GM21360 (cell line): ENCODE data around the gene SLC30A9.
A peak's percentile ranks its signal among the peaks of the same experiment; 100 is the strongest.

Source experiments
- ATAC-seq: cut with Tn5 transposase; IDR thresholded peaks from one replicate; pipeline ENCODE4 v1.9.1; 2021; ENCODE audit warnings: mild to moderate bottlenecking, moderate library complexity; ENCODE audit not compliant: unreplicated experiment

SLC30A9 gene

GRCh38 chr4:41998019-41998418, 7.7 kb downstream of the SLC30A9 start:
- ATAC-seq: no peak

DNA sequence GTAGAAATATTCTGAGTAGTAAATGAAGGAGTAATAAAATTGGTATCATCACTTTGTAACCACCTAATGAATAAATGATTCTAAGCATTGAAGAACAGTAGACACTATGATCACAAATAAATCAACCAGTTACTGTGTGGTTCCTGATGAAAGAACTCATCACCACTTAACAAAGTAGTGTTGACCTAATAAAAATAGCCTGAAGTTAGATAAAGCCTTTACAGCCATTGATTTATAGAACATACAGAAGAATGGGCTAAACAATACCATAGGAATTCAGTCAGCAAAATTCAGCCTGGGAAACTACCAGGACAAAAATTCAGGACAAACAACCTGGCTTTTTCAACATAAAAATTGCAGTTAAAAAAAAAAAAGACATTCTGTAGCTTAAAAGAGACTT, 9.0 kb downstream of the SLC30A9 start:
- no peak for ATAC-seq

DNA sequence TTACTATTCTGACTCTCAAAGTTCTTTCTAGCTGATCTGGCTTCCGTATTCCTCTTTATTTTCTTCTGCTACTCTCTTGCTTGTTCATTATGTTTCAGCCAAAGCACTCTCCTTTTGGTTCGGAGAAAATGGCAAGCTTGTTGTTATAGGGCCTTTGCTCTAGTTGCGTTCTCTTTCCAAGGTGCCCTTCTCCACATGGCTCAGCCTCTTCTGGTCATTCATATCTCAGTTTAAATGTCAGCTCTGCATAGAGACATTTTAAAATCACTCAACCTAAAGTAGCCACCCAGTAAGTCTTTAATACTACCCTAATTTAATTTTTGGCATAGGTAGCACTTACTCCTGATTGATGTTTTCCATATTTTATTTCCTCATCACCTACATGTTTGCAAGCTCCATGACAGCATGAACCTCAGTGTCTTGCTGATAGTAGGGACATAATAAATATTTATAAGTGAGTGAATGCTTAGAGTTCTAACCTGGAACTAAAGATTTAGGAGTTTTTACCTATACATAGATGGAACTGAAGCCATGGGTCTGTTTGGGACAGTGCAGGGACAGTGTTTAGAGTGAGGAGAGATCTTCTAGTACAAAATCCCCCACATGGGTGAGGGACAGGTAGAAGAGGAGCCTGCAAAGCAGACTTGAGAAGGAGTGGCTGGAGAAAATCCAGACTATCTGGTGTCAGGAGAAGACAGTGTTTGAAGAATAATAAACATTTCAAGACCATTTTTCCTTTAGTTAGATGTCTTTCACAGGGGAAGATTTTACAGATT, 17.9 kb downstream of the SLC30A9 start:
- ATAC-seq: no peak

DNA sequence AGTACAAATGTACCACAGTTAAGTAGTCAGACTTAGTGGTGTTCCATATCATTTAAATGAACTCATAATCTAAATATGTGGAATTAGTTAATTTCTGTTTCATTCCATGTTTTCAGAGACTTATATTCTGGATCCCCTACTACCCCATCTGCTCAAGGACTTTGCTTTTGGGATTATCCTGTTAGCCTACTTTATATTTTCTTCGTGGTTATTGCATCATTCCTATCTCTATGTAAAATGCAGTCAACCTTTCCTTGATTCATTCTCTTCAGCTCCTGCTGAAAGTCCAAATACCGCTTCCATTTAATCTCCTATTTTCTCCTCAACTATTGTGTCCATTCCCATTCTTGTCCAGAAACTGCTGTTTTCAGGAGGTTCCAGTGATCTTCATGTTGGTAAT, 25.1 kb downstream of the SLC30A9 start:
- no peak for ATAC-seq

- ATAC-seq: no peak
Observed at GRCh38 chr4:42018451-42018850, 28.1 kb downstream of the SLC30A9 start.

DNA sequence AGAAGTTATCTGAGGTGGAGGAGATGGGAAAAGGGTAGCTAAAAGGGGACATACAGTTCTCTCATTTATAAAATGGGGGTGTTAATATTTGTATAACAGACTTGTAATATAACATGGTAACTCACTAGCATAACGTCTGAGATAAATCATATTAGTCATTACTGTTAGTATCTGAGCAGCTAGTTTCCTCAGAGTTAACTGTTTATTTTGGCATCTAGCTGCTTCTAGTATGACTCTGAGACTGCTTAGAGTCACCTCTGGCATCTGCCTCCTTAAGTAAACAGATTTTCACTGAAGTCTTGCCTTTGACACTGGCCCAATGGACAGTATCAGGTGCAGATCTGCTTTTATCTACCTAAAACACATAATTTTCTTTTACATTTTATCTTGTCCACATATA, 58.1 kb downstream of the SLC30A9 start:
- ATAC-seq: no peak

DNA sequence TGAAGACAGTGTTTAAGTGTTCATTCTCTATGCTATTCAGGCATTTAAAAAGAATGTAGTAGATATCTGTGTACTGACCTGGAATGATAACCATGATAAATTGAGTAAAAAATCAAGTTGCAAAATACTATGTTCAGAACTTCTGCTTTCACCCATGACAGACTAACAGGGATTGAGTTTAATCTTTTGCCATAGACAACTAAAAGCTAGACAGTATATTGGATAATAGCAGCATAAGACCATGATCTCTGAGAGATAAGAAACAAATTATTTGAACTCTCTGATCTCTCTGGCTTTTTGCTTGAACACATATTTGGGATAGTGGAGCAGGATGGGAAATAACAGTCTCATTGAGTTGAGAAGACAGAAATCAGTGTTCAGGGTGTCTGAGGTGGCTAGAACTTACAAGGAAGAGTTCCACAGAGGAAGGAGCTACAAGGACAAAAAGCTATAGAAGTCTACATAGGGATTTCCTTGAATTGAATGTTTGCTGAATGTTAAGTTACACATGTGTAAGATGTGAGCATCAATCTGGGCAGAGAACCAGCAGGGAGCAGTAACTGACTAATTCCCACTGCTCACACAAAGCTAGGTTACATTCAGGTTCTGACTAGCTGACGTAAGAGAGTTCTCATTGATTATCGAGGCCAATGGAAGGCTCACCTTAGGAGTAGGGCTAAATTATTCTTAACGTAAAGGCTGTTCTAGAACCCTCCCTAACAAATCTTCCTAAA, 60.4 kb downstream of the SLC30A9 start:
- ATAC-seq: no peak

DNA sequence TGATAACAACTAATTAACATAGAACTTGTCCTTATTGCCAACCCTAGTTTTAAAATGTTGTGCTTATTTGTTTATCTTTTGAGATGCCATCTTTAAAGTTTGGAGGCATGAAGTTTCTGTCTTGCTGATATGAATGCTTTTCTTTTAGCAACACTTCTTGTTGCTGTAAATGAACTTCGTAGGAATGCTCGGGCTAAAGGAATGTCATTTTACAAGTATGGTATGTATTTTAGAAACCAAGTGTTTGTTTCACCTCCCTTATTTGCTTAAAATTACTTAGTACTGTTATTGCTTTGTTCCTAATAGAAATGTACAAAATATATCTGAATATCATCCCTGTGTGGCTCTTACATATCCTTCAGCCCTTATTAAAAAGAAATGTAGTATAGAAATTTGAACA, 76.1 kb downstream of the SLC30A9 start:
- no peak for ATAC-seq

DNA sequence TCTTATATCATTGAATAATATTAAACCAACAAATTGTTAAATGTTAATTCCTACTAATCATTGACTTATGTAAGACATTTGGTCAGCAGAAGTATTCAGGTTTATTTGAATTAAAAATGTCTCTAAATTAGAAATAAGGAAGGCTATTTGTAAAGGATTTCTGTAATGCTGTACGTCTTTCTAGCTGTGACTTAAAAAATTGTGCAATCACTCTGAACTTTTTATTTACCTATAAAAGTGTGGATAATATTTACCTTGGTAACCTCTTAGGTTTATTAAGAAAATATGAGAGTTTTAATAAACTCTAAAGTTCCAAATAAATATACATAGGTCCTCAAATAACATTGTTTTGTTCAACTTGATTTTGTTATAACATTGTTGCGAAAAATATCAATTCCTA, 76.9 kb downstream of the SLC30A9 start:
- ATAC-seq: no peak

- ATAC-seq: no peak
Observed at GRCh38 chr4:42070463-42070862, 80.1 kb downstream of the SLC30A9 start.

GRCh38 chr4:42074294-42074693, 84.0 kb downstream of the SLC30A9 start:
- no peak for ATAC-seq

DNA sequence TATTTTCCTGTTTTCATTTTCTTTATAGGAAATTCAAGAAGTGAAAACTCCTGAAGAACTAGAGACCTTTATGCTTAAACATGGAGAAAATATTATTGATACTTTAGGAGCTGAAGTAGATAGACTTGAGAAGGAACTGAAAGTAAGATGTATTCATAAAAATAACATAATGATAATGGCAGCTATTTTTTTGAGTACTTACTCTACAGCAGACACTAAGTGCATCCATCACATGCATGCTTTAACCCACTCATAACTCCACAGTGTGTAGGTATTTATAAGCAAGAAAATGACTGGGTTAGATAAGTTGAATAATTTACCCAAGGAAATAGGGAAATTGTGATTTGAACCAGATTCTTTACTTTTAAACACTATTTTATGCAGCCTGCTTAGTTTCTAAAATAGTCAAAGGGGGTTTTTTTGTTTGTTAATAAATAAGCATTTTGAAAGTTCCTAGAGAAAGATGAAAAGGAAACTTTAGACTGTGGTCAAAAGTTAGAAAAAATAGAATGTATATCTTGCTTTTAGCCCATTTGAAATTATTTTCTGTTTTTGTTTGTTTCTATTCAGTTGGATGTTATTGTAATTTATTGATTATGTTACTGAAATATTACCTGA, 88.0 kb downstream of the SLC30A9 start:
- peak; percentile 86 for ATAC-seq

DNA sequence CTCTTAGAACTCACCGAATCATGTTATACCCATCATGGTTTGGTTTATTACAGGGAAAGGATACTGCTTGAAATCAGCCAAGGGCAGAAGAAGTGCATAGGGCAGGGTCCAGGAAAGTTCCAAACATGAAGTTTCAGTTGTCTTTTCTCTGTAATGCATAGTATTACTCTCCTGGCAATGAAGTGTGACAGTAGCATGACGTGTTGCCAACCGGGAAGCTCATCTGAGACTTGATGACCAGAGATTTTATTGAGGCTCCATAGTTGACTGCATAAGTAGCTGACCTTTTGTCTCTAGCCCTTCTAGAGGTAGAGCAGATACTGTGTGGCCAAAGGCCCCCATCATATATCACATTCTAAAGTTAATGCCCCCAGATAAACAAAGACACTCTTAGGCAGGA, 90.0 kb downstream of the SLC30A9 start:
- ATAC-seq: no peak

DNA sequence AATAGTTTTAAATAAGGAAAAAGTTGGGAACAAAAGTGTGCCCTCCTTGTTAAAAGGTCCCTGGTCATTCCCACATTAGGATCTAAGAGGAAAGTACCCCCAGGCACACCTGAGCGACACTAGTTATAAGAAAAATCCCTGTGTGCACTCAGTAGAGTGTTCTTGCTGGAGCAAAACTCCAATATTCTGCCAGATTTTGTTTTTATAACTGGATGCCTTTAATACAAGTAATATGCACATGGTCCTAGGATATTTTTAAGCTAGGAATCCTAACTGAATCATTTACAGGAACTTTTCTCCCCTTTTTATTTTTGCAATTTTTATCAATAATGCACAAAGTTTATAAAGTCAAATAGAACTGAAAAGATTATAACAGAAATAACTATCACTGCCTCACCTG, 93.5 kb downstream of the SLC30A9 start:
- ATAC-seq: no peak

- ATAC-seq: no peak
Observed at GRCh38 chr4:42088386-42088785, 98.1 kb downstream of the SLC30A9 start.

GRCh38 chr4:42101446-42101975, 111.2 kb downstream of the SLC30A9 start:
- no peak for ATAC-seq

GRCh38 chr4:42104521-42104920, 114.2 kb downstream of the SLC30A9 start:
- no peak for ATAC-seq

- ATAC-seq: no peak
Observed at GRCh38 chr4:42112846-42113245, 122.5 kb downstream of the SLC30A9 start.

- no peak for ATAC-seq
Observed at GRCh38 chr4:42119886-42120285, 129.6 kb downstream of the SLC30A9 start.

GRCh38 chr4:42122237-42122636, 131.9 kb downstream of the SLC30A9 start:
- ATAC-seq: no peak

- ATAC-seq: no peak
Observed at GRCh38 chr4:42123071-42123644, 132.8 kb downstream of the SLC30A9 start.
